ENCODE results near the gene AAK1. TPM values are rescaled to one million over a fixed set of nuclear protein-coding genes. Genes with fewer than 3 reads are reported as not detected.
A peak's percentile ranks its signal among the peaks of the same experiment; 100 is the strongest.

Gene AAK1
- total RNA-seq, 3 donors from 2014 or later (not counting 1 experiment from before 2014, with no cell fraction given) = 174 to 249 (median 204) TPM

GRCh38 chr2:69605284-69605683, 38.3 kb downstream of the AAK1 start:
- H3K27me3 ChIP-seq (ENCODE audit: control insufficient read depth, insufficient read depth, low read length) = no peaks in the 10 kb centered on the region
- Mint-ChIP-seq H3K36me3 (no peaks in the 10 kb centered on the region), H3K4me1 (peaks cover 76 to 78% of the 10 kb centered on the region in 2 donors), H3K9me3 (peaks cover 0 to 4% of the 10 kb centered on the region in 2 donors), H3K27ac (peak overlapping the region; percentile 13 to 71), H3K4me3 (no peak overlapping the region), H3K27me3 (ENCODE audit: low read depth in 2 of 2) (no peaks in the 10 kb centered on the region)
- H3K9me3 ChIP-seq (ENCODE audit: control insufficient read depth, insufficient read depth, low read length) = no peaks in the 10 kb centered on the region
- no peak for TF ChIP-seq CTCF (IDR thresholded peaks at IDR 0.05)
- H3K36me3 ChIP-seq (ENCODE audit: control insufficient read depth, insufficient read depth, low read length) = no peaks in the 10 kb centered on the region
- DNase-seq = no peak
- H3K4me1 ChIP-seq (ENCODE audit: control insufficient read depth, insufficient read depth, low read length) = peaks cover 22% of the 10 kb centered on the region
- intact Hi-C loops (cut with micrococcal nuclease) = no loop called here
- no peak overlapping the region for H3K4me3 ChIP-seq (ENCODE audit: low read length)
- no peak overlapping the region for H3K27ac ChIP-seq (ENCODE audit: low read length)
- WGBS (ENCODE audit: insufficient coverage) = 83% methylated on average over 4 of the region's 4 CpGs
- no peak for ATAC-seq

GRCh38 chr2:69604836-69605235, 38.7 kb downstream of the AAK1 start:
- H3K36me3 ChIP-seq (ENCODE audit: control insufficient read depth, insufficient read depth, low read length) = no peaks in the 10 kb centered on the region
- no peak overlapping the region for H3K27ac ChIP-seq (ENCODE audit: low read length)
- WGBS (ENCODE audit: insufficient coverage) = 76% methylated on average over 1 of the region's 1 CpG
- no peak for TF ChIP-seq CTCF (IDR thresholded peaks at IDR 0.05)
- H3K27me3 Mint-ChIP-seq (ENCODE audit: low read depth in 2 of 2) = no peaks in the 10 kb centered on the region
- DNase-seq = no peak
- no peaks in the 10 kb centered on the region for H3K27me3 ChIP-seq (ENCODE audit: control insufficient read depth, insufficient read depth, low read length)
- H3K4me3 ChIP-seq (ENCODE audit: low read length) = no peak overlapping the region
- H3K9me3 ChIP-seq (ENCODE audit: control insufficient read depth, insufficient read depth, low read length) = no peaks in the 10 kb centered on the region
- H3K27ac Mint-ChIP-seq = peak overlapping the region; percentile 13 to 71
- H3K4me1 ChIP-seq (ENCODE audit: control insufficient read depth, insufficient read depth, low read length) = peaks cover 22% of the 10 kb centered on the region
- H3K4me1 Mint-ChIP-seq = peaks cover 81 to 82% of the 10 kb centered on the region in 2 donors
- no peak for ATAC-seq
- intact Hi-C loops (cut with micrococcal nuclease) = no loop called here
- no peak overlapping the region for H3K4me3 Mint-ChIP-seq
- H3K36me3 Mint-ChIP-seq = no peaks in the 10 kb centered on the region
- peaks cover 0 to 4% of the 10 kb centered on the region in 2 donors for H3K9me3 Mint-ChIP-seq

- no peak overlapping the region for H3K4me3 Mint-ChIP-seq
- H3K9me3 Mint-ChIP-seq = peaks cover 0 to 4% of the 10 kb centered on the region in 2 donors
- Histone ChIP-seq H3K4me1 (ENCODE audit: control insufficient read depth, insufficient read depth, low read length) (peaks cover 22% of the 10 kb centered on the region), H3K9me3 (ENCODE audit: control insufficient read depth, insufficient read depth, low read length) (no peaks in the 10 kb centered on the region), H3K27me3 (ENCODE audit: control insufficient read depth, insufficient read depth, low read length) (no peaks in the 10 kb centered on the region), H3K36me3 (ENCODE audit: control insufficient read depth, insufficient read depth, low read length) (no peaks in the 10 kb centered on the region), H3K4me3 (ENCODE audit: low read length) (no peak overlapping the region), H3K27ac (ENCODE audit: low read length) (no peak overlapping the region)
- DNase-seq (no peak), ATAC-seq (no peak)
- no peaks in the 10 kb centered on the region for H3K27me3 Mint-ChIP-seq (ENCODE audit: low read depth in 2 of 2)
- H3K27ac Mint-ChIP-seq = peak overlapping the region; percentile 13 to 71
- TF ChIP-seq CTCF (IDR thresholded peaks at IDR 0.05) = no peak
- intact Hi-C loops (cut with micrococcal nuclease) = no loop called here
- H3K4me1 Mint-ChIP-seq = peaks cover 84% of the 10 kb centered on the region in 2 donors
- no peaks in the 10 kb centered on the region for H3K36me3 Mint-ChIP-seq
- 92% methylated on average over 6 of the region's 6 CpGs for WGBS (ENCODE audit: insufficient coverage)
These were observed 39.4 kb downstream of the AAK1 start for GRCh38 chr2:69604026-69604678.

All from natural killer cell (primary cell).